KBM-7 (cell line): ENCODE measurements around the gene HNRNPH1.
"Not testable (repeated sequence)": the region's sequence is repeated elsewhere in the genome, so short reads cannot be mapped to it uniquely, and the experiment has no call there.

Experiments
- DNase-seq: peaks from one replicate; pipeline ENCODE4 v3.0.0-alpha.2; 2015
- in situ Hi-C: fragments of 300-500 bp; cut with MboI; formaldehyde crosslinking; loops from 2 replicates; pipeline ENCODE4 v1.14.3; 2020; ENCODE audit warnings: low sequenced_read_pairs, low pct_unique_long_range_greater_than_20kb, mixed read lengths

The HNRNPH1 gene, protein sequence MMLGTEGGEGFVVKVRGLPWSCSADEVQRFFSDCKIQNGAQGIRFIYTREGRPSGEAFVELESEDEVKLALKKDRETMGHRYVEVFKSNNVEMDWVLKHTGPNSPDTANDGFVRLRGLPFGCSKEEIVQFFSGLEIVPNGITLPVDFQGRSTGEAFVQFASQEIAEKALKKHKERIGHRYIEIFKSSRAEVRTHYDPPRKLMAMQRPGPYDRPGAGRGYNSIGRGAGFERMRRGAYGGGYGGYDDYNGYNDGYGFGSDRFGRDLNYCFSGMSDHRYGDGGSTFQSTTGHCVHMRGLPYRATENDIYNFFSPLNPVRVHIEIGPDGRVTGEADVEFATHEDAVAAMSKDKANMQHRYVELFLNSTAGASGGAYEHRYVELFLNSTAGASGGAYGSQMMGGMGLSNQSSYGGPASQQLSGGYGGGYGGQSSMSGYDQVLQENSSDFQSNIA

DNA sequence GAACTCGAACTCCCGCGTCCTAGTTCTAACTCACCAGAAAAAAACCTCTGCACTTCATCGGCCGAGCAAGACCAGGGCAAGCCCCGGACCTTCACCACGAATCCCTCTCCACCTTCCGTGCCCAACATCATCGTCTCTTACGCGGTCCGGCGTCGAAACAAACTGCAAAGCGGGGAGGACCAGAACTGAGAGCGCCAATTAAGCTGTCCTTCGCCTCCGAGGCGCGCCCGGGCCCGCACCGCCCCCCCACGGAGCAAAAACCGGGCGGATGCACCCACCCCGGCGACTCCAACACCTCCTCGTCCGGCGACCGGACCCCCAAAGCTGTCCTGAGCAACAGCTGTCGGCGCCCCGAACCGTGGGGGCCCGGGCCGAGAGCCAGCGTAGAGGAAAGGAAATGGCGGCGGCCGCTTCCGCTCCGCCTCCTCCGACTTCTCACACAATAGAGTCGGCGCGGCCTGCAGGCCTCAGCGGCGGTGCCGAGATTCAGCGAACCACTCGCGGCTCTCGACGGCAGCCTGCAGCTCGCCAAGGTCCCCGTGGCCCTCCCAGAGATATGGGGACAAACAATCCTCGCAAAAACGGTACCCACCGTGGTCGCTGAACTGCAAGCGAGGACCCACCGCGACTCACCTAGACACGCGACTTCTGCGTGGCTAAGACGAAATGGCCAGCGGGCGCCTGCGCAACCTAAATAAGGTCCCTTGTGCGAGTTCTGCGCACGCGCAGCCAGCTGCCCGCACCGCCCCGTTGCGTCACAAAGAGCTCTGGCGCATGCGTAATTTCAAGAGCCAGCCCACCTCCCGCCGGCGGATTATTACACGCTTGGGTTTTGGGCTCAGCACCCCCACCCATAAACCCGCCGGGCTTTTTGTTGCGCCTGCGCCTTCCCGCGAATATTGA, at the start of gene HNRNPH1:
Gene HNRNPH1, minus strand, starts transcription at position 669 of the 903 bp plus-strand sequence. Its CDS starts 538 bp downstream, at position 131.
- peak; percentile 98 for DNase-seq
- in situ Hi-C loops: no loop called here

DNA sequence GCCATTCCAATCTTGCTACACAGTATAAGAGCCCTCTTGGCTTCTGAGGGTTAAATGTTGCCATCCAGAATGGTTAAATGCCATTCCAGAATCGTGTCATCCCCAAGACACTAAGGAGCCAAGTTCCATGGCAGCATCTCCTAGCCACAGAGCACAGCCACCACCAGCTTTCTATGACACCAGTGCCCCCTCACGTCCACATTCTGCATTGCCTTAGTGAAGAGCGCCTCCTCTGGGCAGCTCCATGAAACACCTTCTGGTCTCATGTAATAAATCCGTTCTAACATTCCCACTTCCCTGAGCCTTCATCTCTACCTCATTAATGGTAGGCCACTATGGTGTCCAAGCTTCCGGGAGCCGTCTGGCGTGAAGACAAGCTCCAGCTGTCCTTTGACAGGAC, 44.9 kb upstream of the HNRNPH1 start:
- DNase-seq: peak; percentile 87
- in situ Hi-C loops: no loop called here

DNA sequence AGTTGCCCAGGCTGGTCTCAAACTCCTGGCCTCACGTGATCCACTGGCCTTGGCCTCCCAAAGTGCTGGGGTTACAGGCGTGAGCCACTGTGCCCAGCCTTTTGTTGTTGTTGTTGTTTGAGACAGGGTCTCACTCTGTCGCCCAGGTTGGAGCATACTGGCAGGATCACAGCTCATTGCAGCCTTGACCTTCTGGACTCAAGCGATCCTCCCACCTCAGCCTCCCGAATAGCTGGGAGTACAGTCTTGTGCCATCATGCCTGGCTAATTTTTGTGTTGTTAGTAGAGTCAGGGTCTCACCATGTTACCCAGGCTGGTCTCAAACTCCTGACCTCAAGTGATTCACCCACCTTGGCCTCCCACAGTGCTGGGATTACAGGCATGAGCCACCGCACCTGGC, 38.2 kb upstream of the HNRNPH1 start:
- in situ Hi-C loops, DNase-seq: not testable (repeated sequence)

DNA sequence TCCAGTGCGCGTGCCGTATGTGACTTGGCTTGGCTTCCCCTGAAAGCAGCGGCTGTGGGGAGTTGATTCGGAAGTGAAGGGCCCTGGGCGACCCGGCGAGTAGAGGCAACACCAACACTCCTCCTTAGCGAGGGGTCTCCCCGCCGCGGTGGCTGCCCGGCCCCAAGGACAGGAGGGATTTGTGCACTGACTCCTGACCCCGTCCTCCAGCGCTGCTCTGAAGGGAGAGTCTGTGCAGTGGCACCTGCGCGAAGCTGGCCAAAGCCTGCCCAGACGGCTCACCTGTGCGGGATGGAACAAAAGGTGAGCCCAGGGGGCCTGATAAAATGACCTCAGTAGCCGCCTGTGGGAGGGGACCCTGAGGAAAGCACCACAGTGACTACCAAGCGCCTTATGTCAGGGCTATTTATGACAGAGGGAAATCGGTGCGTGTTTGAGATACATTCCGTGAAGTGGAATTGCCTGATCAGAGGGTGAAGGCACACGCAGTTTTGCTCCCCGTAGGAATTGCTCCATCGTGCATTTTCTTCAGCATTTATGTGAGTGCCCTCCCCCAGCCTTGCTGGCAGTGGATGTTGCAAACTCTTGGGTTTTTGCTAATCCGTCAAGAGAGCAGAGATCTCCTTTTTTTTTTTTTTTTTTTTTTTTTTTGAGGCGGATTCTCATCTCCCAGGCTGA, 34.8 kb upstream of the HNRNPH1 start:
- DNase-seq: peak; percentile 33
- in situ Hi-C loops: not testable (repeated sequence)

DNA sequence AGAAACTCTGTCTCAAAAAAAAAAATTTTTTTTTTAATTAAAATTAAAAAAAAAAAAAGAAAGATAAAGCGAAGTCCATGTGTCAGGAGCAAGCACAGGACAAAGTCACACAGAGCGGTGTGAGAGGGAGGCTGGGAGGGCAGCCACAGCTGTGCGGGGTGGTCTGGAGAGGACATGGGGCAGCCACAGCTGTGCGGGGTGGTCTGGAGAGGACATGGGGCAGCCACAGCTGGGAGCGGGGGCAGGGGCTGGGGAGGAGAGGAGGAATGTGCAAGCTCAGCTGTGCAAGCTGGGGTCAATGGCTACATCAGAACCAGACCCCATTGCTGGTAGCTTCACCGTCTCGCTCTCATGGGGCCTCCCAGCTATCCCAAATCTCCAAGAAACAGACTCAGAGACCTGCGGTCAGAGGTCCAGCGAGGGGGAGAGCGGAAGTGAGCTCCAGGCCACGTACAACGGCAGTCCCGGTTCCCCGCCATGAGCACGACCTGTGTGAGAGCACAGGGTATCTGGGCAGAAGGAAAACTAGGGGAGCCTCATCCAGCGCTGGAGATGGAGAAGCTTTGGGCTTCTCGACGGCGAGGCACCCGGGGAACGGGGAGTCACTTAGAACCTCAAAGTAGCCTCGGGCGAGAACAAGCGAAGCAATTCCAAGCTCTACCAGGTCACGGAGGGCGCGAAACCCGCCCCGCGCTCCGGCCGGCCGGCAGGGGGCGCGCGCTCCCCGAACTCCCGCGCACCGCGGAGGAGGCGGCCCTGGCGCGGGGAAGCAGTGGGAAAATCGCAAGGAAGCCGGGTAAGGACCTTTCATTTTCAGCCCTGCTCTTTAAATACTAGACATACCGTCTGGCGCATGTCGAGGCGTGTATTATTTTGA, 34.1 kb upstream of the HNRNPH1 start:
- DNase-seq, in situ Hi-C loops: not testable (repeated sequence)

DNA sequence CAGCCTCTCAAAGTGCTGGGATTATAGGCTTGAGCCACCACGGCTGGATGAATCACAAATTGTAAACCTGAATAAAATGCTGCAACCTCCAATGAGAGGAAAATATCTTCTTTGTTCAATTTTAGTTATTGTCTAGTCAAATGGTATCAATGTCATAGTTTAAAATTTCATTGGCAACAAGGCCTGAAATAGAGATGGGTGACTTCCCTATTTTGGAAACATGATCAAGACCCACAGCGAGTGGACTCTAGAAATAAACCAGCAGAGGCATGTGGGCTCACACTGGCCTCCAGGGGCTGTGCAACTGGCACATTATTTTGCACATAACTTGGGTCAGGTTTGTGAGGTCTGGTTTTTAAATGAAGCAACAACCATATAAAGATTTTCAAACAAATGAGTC, 29.7 kb upstream of the HNRNPH1 start:
- DNase-seq: peak; percentile 35
- in situ Hi-C loops: not testable (repeated sequence)

DNA sequence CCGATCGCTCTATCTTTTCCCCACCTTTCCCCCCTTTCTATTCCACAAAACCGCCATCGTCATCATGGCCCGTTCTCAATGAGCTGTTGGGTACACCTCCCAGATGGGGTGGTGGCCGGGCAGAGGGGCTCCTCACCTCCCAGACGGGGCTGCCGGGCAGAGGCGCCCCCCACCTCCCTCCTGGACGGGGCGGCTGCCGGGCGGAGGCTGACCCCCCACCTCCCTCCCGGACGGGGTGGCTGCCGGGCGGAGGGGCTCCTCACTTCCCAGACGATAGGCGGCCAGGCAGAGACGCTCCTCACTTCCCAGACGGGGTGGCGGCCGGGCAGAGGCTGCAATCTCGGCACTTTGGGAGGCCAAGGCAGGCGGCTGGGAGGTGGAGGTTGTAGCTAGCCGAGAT, 26.8 kb upstream of the HNRNPH1 start:
- DNase-seq, in situ Hi-C loops: not testable (repeated sequence)

DNA sequence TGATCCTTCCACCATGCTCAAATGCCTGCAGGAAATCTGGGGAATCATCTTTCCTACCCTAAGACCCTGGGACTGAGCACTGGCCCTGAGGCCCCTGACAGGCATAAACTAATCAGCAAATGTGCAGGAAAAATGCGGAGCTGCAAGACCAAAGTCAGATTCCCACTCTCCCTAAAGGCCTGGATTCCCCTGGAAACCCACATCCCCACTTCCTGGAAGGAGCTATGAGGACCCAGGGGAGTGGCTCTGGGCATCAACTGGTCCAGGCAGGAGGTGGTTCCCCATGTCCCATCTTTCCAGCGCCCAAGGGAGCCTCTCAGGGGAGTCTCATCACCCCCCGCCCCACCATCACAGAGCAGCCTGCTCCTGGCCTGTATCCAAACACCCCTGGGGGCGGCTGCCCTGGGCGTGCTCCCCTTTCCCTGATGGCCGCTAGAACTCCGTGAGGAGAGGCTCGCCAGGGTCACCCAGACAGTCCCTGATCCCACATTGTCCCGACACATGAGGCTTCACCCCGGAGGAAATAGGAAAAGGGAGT, 25.8 kb upstream of the HNRNPH1 start:
- in situ Hi-C loops, DNase-seq: not testable (repeated sequence)

DNA sequence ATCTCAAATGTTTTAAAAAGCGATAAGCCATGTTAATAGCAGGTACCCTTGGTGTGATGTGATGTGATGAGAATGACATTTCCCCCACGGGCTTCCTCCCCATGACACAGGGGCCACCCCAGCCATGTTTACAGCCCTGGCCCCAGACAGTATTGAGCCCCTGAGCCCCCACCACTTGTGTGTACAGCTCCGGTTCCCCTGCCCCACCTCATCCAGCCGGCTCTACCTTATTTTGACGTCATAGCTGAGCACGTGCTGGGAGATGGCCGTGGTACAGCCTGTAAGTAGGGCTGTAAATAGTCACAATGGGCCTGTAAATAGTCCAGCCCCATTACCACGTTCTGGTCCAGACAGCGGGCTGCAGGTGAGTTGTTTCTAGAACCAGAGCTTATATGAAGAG, 24.9 kb upstream of the HNRNPH1 start:
- in situ Hi-C loops: no loop called here
- no peak for DNase-seq

DNA sequence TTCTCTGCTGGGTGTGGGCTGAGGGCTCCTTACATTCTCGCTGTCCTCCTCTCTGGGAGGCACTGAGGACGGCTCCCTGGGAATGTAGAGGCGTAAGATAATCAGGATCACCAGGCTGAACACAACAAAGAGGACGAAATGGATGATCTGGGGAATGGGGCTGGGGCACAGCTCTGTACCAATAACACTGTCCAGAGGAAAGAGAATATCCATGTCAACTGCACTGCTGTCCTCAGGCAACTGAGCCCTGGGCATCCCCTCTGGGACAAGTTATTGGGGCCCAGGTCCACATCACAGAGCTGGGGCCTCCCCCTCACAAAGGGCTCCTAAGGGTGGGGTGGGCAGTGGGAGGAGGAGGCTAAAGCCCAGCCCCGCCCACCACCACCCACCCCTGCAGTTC, 21.3 kb upstream of the HNRNPH1 start:
- in situ Hi-C loops: not testable (repeated sequence)

DNA sequence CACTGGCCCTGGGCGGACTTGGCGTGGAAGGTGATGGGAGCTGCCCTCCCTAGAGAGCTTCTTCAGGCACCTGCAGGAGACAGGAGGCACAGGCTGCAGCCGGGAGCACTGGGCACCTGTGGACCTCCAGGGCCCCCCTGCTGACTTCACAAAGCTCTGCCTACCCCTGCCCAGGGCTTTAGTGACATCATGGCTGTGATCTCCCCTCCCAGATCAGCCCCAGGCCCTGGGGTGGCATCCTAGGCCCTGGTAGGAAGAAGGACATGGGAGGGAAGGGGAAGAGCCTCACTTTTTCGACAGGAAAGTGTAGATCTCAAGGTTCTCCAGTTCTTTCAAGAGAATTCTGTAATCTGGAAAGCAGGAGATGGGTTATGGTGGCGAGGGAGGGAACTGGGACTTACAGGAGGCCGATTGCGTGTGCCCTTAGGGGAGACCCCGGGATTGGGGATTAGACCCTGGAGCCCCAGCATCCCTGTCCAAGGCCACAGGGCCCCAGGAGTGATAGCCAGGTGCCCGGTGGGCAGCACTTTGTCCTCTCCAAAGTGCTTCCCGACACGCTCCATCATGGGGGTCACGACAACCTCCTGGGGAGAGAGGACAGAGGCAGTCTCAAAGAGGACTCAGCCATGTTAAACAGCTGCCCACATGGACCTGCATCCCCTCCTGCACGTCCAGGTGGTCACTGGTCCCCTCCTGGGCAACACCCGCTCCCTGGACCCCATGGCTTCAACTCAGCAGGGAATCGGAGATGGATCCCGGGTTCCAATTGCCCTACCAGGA, 19.9 kb upstream of the HNRNPH1 start:
- in situ Hi-C loops: not testable (repeated sequence)

More for the DNA sequence above, 21.3 kb upstream of the HNRNPH1 start:
- not testable (repeated sequence) for DNase-seq

DNA sequence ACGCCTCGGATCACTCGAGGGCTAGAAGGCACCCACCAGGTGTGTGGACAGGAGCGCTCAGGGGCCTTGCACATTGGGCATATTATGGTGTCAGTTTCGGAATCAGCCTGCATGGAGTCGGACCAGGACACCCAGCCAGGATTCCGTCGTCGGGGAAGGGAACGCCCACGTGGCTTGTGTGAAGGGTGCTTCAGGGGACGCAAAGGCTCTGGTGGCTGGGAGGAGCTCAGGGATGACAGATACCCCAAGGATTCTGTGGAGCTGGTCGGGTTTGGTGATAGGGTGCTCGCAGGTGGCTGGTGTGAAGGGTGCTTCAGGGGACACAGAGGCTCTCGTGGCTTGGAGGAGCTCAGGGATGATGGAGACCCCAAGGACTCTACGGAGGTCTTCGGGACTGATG, 19.2 kb upstream of the HNRNPH1 start:
- DNase-seq, in situ Hi-C loops: not testable (repeated sequence)

More for the DNA sequence above, 19.9 kb upstream of the HNRNPH1 start:
- not testable (repeated sequence) for DNase-seq

DNA sequence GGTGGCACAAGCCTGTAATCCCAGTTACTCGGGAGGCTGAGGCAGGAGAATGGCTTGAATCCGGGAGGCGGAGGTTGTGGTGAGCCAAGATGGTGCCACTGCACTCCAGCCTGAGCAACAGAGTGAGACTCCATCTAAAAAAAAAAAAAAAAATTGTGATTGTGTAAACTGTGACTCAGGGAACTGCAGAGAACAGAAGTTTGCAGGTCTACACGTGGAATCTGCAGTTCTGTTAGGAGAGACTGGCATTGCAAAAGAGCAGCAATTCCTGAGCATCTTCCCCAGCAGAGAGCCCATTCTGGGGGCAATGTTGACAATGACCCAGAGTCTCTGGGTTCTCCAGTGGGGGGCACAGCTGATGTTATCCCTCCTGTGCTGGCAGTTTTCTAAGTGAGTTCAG, 18.3 kb upstream of the HNRNPH1 start:
- DNase-seq, in situ Hi-C loops: not testable (repeated sequence)

DNA sequence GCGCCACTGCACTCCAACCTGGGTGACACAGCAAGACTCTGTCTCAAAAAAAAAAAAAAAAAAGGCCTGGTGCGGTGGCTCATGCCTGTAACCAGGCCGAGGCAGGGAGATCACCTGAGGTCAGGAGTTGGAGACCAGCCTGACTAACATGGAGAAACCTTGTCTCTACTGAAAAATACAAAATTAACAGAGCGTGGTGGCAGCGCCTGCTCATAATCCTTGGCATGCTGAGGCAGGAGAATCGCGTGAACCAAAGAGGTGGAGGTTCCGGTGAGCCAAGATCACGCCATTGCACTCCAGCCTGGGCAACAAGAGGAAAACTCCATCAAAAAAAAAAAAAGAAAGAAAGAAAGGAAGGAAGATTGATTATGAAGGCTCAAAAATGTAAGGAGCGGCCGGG, 15.8 kb upstream of the HNRNPH1 start:
- DNase-seq, in situ Hi-C loops: not testable (repeated sequence)

DNA sequence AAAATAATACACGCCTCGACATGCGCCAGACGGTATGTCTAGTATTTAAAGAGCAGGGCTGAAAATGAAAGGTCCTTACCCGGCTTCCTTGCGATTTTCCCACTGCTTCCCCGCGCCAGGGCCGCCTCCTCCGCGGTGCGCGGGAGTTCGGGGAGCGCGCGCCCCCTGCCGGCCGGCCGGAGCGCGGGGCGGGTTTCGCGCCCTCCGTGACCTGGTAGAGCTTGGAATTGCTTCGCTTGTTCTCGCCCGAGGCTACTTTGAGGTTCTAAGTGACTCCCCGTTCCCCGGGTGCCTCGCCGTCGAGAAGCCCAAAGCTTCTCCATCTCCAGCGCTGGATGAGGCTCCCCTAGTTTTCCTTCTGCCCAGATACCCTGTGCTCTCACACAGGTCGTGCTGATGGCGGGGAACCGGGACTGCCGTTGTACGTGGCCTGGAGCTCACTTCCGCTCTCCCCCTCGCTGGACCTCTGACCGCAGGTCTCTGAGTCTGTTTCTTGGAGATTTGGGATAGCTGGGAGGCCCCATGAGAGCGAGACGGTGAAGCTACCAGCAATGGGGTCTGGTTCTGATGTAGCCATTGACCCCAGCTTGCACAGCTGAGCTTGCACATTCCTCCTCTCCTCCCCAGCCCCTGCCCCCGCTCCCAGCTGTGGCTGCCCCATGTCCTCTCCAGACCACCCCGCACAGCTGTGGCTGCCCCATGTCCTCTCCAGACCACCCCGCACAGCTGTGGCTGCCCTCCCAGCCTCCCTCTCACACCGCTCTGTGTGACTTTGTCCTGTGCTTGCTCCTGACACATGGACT, 11.1 kb upstream of the HNRNPH1 start:
- DNase-seq, in situ Hi-C loops: not testable (repeated sequence)

DNA sequence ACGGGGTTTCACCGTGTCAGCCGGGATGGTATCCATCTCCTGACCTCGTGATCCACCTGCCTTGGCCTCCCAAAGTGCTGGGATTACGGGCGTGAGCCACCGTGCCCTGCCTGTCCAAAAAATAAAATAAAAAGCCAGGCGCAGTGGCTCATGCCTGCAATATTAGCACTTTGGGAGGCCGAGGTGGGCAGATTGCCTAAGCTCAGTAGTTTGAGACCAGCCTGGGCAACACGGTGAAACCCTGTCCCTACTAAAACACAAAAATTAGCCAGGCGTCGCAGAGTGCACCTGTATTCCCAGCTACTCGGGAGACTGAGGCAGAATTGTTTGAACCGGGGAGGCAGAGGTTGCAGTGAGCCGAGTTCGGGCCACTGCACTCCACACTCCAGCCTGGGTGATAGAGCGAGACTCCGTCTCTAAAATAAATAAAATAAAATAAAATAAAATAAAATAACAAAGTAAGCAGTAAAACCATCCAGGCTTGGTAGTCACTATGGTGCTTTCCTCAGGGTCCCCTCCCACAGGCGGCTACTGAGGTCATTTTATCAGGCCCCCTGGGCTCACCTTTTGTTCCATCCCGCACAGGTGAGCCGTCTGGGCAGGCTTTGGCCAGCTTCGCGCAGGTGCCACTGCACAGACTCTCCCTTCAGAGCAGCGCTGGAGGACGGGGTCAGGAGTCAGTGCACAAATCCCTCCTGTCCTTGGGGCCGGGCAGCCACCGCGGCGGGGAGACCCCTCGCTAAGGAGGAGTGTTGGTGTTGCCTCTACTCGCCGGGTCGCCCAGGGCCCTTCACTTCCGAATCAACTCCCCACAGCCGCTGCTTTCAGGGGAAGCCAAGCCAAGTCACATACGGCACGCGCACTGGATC, 10.3 kb upstream of the HNRNPH1 start:
- in situ Hi-C loops, DNase-seq: not testable (repeated sequence)
